WI38 (cell line): ENCODE results near the gene PAX5.
A peak's percentile ranks its signal among the peaks of the same experiment; 100 is the strongest.
"Not testable (repeated sequence)": the region's sequence is repeated elsewhere in the genome, so short reads cannot be mapped to it uniquely, and the experiment has no call there.

Experiments
- H3K4me3 ChIP-seq: 2 replicates; pipeline ENCODE4 v1.5.1; 2011; ENCODE audit warnings: low read depth, mild to moderate bottlenecking, control low read depth, low read length
- TF ChIP-seq, protein P1 (sequence below): IDR thresholded peaks from 2 replicates; pipeline ENCODE4 v1.5.1; 2012; ENCODE audit warnings: low read depth, mild to moderate bottlenecking, control low read depth, low read length

The PAX5 gene

GRCh38 chr9:37033682-37034304 lies at the start of gene PAX5:
TSS of gene PAX5 (minus strand) at chr9:37034268. CDS start at chr9:37034031, 237 bp downstream.
- TF ChIP-seq, protein P1, sequence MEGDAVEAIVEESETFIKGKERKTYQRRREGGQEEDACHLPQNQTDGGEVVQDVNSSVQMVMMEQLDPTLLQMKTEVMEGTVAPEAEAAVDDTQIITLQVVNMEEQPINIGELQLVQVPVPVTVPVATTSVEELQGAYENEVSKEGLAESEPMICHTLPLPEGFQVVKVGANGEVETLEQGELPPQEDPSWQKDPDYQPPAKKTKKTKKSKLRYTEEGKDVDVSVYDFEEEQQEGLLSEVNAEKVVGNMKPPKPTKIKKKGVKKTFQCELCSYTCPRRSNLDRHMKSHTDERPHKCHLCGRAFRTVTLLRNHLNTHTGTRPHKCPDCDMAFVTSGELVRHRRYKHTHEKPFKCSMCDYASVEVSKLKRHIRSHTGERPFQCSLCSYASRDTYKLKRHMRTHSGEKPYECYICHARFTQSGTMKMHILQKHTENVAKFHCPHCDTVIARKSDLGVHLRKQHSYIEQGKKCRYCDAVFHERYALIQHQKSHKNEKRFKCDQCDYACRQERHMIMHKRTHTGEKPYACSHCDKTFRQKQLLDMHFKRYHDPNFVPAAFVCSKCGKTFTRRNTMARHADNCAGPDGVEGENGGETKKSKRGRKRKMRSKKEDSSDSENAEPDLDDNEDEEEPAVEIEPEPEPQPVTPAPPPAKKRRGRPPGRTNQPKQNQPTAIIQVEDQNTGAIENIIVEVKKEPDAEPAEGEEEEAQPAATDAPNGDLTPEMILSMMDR: no peak
- H3K4me3 ChIP-seq: no peak within 1 kb of the TSS

- TF ChIP-seq, protein P1: no peak
- no peak overlapping the region for H3K4me3 ChIP-seq
Observed at GRCh38 chr9:37083654-37084053, 49.6 kb upstream of the PAX5 start.

DNA sequence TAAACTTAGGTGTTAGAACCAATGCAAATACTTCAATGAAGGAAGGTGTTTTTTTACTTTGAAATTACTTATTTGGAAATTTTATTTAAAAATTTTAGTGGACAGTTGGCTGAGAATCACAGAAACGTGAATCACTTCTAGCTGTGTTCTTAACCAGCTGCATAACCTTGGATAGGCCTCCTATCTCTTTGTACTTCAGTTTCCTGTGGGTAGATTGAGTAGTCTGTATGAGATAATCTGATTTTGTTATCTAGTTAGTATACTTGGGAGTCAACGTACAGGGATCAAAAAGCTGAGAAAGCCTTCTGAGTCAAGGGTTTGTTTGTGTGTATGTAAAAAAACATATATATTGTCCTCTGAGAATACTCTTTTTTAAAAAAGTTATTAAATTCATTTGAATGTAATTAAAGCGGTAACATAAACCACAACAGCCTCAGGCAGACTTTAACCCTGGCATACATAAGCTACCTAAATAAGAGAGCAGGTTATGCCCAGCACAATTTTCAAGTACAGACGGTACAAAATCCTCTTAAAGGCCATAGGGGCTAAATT lies 48.2 kb upstream of the PAX5 start:
- H3K4me3 ChIP-seq: no peak overlapping the region
- TF ChIP-seq, protein P1: no peak

- not testable (repeated sequence) for H3K4me3 ChIP-seq
Observed at GRCh38 chr9:37081507-37081906, 47.4 kb upstream of the PAX5 start.

GRCh38 chr9:37080165-37080628 lies 46.1 kb upstream of the PAX5 start:
- peak overlapping the region; percentile 91 for H3K4me3 ChIP-seq

DNA sequence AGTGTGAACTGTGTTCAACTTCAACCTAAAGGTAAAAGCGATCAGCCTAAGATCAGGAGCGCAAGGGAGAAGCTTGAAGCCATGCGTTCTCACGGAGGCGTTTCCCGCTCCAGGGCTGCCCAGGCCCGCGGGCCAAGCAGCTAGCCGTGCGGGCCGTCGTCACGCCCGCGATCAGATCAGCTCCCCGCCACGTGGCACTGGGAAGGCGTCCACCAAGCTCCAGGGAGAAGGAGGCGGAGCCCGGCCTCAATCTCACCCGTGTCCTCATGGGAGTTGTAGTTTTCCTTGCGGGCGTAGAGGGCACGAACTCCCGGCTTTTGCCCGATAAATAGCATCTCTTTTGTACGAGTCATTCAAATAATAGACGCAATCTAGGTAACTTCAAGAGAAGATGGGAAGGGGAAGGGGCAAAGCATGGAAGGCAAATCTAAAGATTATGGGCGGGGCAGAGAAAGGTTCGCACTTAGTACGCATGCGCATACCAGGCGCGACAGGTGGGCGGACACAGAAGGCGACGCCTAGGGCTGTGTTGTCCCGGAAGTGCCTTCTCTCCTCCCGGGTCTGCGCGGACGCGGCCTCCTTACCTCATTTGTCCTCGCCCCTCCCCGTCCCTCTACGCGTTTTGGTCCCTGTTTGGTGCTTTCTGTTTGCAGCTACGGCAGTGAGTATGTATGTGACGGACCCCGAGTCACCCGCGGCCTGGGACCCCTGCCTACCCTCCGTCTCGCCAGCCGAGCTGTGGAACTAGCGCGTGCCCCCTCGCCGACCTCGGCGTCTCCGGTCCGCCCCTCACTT lies 45.5 kb upstream of the PAX5 start:
- TF ChIP-seq, protein P1: no peak
- H3K4me3 ChIP-seq: peak overlapping the region; percentile 91

DNA sequence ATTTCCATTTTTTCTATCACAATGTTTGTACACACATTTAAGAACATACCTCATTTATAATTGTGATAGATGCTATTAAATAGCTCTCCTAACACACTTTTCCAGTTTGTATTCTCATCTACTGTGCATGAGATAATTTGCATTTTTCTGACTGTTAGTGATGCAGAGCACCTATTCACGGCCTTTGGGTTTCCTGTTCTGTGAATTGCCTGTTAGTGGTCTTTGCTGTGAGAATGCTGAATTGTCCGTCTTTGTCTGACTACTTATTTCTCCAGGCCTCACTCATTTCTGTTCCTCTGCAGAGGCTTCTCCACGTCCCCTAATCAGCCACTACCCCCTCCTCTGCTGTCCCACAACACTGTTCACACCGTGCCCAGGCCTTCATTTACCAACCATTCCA lies 40.7 kb upstream of the PAX5 start:
- H3K4me3 ChIP-seq: not testable (repeated sequence)

DNA sequence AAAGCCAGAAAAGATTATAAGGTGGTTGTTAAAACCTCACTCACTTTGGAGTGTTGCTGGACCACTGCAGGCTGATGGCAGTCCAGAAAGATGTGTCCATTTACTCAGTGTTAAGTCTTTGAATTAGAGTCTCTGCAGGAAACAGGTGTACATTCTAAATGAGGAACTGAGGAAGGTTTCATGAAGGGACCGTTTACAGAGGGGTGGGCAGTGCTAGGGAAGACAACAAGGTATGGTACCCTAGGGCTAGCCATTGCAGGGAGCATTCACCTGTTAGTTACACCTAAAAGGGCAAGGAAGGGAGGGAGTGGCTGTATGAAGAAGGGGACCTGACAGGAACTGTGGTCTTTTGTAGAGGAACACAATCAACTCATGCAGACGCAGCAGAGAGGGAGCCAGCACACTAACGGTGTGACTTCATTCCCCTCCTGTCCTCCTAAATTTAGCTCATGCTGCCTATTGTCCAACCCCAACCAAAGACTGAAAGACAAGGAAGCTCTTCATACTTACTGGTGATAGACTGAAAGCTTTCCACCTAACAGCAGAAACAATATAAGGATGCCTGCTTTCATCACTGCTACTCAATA lies 32.2 kb upstream of the PAX5 start:
- H3K4me3 ChIP-seq: no peak overlapping the region
- TF ChIP-seq, protein P1: no peak
